Glutamatergic neuron (in vitro differentiated cells): ENCODE results near the gene CEP95. TPM values are rescaled to one million over a fixed set of nuclear protein-coding genes. Genes with fewer than 3 reads are reported as not detected.

Experiments used
- DNase-seq: peaks from one replicate; pipeline ENCODE4 v3.0.0; 2022
- H3K27ac Mint-ChIP-seq: one replicate; pipeline ENCODE4 v1.8.0; 2020; ENCODE audit warnings: mild to moderate bottlenecking, mixed read lengths, inconsistent platforms; ENCODE audit not compliant: unreplicated experiment
- H3K27me3 Mint-ChIP-seq: one replicate; pipeline ENCODE4 v1.8.0; 2020; ENCODE audit warnings: mild to moderate bottlenecking, moderate library complexity, mixed read lengths, inconsistent platforms; ENCODE audit not compliant: unreplicated experiment
- H3K36me3 Mint-ChIP-seq: one replicate; pipeline ENCODE4 v1.8.0; 2020; ENCODE audit warnings: mild to moderate bottlenecking, mixed read lengths, inconsistent platforms; ENCODE audit not compliant: unreplicated experiment
- H3K4me1 Mint-ChIP-seq: one replicate; pipeline ENCODE4 v1.8.0; 2020; ENCODE audit warnings: mild to moderate bottlenecking, low read depth, mixed read lengths, inconsistent platforms; ENCODE audit not compliant: unreplicated experiment
- H3K4me3 Mint-ChIP-seq: one replicate; pipeline ENCODE4 v1.8.0; 2020; ENCODE audit warnings: mild to moderate bottlenecking, mixed read lengths, inconsistent platforms; ENCODE audit not compliant: unreplicated experiment
- H3K9me3 Mint-ChIP-seq: one replicate; pipeline ENCODE4 v1.8.0; 2020; ENCODE audit warnings: mild to moderate bottlenecking, moderate library complexity, mixed read lengths, inconsistent platforms; ENCODE audit not compliant: unreplicated experiment
- CTCF ChIP-seq: fragments of 200-600 bp; sonication (generic); IDR thresholded peaks from one replicate; pipeline ENCODE4 v1.5.0; 2021; ENCODE audit not compliant: partially characterized antibody, unreplicated experiment
- total RNA-seq: library from RNA; stranded (reverse); fragmentation: NEBNext Ultra II Directional; extraction: Animal tissue kit (Norgen Biotek cat#: 25700); gene quantifications from one replicate; pipeline ENCODE4 v1.2.1, GENCODE V29; 2021; ENCODE audit not compliant: unreplicated experiment

The CEP95 gene
- total RNA-seq, 1 donor from 2014 or later: 120 TPM

DNA sequence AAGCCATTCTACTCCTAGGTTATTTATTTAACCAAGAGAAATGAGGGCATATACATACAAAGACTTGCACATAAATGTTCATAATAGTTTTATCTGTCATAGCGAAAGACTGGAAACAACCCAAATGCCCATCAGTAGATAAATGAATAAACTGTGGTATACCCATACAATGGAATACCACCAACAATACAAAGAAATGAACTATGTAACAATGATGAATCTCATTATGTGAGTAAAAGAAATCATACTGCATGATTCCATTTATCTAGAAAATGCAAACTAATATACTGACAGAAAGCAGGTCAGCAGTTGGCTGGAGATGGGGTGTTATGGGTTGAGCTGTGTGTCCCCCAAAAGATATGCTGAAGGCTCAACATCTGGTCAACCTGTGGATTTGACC, 57.3 kb downstream of the CEP95 start:
- Mint-ChIP-seq H3K4me3 (no peak overlapping the region), H3K36me3 (no peaks in the 10 kb centered on the region), H3K27ac (no peak overlapping the region), H3K9me3 (no peaks in the 10 kb centered on the region), H3K4me1 (no peaks in the 10 kb centered on the region), H3K27me3 (no peaks in the 10 kb centered on the region)
- no peak for DNase-seq
- no peak for TF ChIP-seq CTCF

DNA sequence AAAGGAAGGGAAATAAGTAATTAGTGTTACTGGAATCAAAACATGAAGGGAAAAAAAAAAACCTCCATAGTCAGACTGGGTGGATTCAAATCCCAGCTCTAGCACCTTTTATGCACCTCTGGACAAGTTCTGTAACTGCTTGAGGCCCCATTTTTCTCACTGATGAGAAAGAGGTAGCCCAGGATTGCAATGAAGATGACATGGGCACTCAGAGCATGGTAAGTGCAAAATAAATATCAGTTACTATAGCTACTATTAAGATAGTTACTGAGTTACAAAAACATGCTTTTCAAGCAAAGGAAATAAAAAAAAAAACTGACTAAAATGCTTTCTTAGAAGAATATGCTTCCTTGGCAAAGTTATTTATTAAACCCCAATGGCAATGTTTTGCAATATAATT, 58.8 kb downstream of the CEP95 start:
- Mint-ChIP-seq H3K4me3 (no peak overlapping the region), H3K27ac (no peak overlapping the region), H3K27me3 (no peaks in the 10 kb centered on the region), H3K9me3 (no peaks in the 10 kb centered on the region), H3K4me1 (no peaks in the 10 kb centered on the region), H3K36me3 (no peaks in the 10 kb centered on the region)
- DNase-seq: no peak
- no peak for TF ChIP-seq CTCF

DNA sequence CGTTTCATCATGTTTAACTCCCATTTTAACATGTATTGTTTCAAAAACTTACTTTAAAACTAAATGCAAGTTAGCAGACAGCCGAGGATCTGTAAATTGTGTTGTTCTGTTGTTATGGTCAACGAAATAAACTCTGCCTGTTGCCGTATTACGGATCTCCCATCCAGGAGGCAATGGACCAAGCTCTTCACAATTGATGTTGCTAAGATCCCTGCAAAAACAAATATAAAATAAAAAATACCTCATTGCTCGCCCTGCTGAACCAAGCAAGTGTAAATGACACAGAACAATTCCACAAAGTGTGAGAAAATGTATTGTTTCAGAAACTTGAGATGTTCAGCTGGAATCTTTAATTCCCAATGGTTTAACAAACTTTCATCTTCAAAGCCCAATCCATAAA, 65.0 kb downstream of the CEP95 start:
- TF ChIP-seq CTCF: no peak
- no peak overlapping the region for H3K4me3 Mint-ChIP-seq
- no peaks in the 10 kb centered on the region for H3K27me3 Mint-ChIP-seq
- H3K27ac Mint-ChIP-seq: no peak overlapping the region
- DNase-seq: no peak
- H3K36me3 Mint-ChIP-seq: no peaks in the 10 kb centered on the region
- no peaks in the 10 kb centered on the region for H3K4me1 Mint-ChIP-seq
- H3K9me3 Mint-ChIP-seq: no peaks in the 10 kb centered on the region

- Mint-ChIP-seq H3K27me3 (peaks cover 2% of the 10 kb centered on the region), H3K4me3 (no peak overlapping the region), H3K9me3 (no peaks in the 10 kb centered on the region), H3K4me1 (no peaks in the 10 kb centered on the region), H3K27ac (no peak overlapping the region), H3K36me3 (no peaks in the 10 kb centered on the region)
- no peak for TF ChIP-seq CTCF
- DNase-seq: no peak
Measured at GRCh38 chr17:64572682-64573154, 65.9 kb downstream of the CEP95 start.

DNA sequence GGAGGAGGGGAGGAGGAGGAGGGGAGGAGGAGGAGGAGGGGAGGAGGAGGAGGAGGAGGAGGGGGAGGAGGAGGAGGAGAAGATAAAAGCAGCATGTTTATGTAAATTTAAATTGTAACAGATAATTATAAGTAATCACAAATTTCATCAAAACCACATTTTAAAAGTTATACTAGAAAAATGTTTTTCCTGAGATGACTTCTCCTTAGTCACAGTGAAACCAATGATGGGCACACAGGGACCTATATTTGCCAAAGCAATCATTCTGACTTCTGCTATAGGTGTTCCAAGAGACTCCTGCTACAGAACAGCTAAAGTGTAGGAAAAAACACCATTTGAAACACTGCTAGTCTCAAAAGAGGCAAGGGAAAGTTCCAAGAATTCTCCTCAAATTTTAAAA, 66.4 kb downstream of the CEP95 start:
- TF ChIP-seq CTCF: no peak
- peaks cover 2% of the 10 kb centered on the region for H3K27me3 Mint-ChIP-seq
- no peak for DNase-seq
- no peaks in the 10 kb centered on the region for H3K4me1 Mint-ChIP-seq
- H3K9me3 Mint-ChIP-seq: no peaks in the 10 kb centered on the region
- H3K36me3 Mint-ChIP-seq: no peaks in the 10 kb centered on the region
- no peak overlapping the region for H3K27ac Mint-ChIP-seq
- no peak overlapping the region for H3K4me3 Mint-ChIP-seq
